Measurements from ENCODE around the gene TEX48.

GRCh38 chr9:114718801-114719221 lies 36.8 kb upstream of the TEX48 start:
- TF ChIP-seq GATA3 (IDR thresholded peaks at IDR 0.05; ENCODE audit: low read depth, low read length) (no peak), GATA2 (IDR thresholded peaks at IDR 0.05; ENCODE audit: low read depth, low read length) (no peak)
